Hematopoietic multipotent progenitor cell treated with erythropoietin and hydrocortisone succinate and interleukin-3 and kit ligand, for 4 days (in vitro differentiated cells): ENCODE data around the gene HSP90AB1.
A peak's percentile ranks its signal among the peaks of the same experiment; 100 is the strongest.

ENCODE experiments used
- DNase-seq: peaks from one replicate; pipeline ENCODE4 v3.0.0-alpha.2; 2015

HSP90AB1 gene

GRCh38 chr6:44246663-44247337, at the start of gene HSP90AB1:
TSS of gene HSP90AB1 (plus strand) at chr6:44247101. CDS start at chr6:44248630, 1,529 bp downstream.
- DNase-seq = peak; percentile 99

DNA sequence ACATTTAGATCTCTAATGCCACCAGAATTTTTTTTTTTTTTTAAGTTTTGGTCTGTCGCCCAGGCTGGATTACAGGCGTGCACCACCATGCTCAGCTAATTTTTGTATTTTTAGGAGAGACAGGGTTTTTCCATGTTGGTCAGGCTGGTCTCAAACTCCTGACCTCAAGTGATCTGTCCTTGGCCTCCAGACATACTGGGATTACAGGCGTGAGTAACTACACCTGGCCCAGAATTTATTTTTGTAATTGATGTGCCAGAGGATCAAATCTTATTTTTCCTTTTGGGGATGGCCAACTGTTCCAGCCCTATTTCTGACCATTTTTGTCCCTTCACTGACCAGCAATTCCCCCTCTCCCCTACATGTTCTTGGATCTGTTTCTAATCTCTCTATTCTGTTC, 48.2 kb upstream of the HSP90AB1 start:
- no peak for DNase-seq

DNA sequence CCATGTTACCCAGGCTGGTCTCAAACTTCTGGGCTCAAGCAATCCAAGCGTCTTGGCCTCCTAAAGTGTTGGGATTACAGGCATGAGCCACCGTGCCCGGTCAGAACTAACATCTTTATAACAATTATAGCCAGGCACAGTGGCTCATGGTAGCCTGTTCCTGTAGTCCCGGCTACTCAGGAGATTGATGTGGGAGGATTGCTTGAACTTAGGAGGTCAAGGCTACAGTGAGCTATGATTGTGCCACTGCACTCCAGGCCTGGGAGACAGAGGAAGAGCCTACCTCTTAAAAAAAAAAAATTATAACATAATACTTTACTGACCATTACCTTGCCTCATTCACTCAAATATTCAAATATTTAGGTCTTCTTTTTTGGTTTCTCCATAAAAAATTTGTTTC, 47.0 kb upstream of the HSP90AB1 start:
- no peak for DNase-seq

DNA sequence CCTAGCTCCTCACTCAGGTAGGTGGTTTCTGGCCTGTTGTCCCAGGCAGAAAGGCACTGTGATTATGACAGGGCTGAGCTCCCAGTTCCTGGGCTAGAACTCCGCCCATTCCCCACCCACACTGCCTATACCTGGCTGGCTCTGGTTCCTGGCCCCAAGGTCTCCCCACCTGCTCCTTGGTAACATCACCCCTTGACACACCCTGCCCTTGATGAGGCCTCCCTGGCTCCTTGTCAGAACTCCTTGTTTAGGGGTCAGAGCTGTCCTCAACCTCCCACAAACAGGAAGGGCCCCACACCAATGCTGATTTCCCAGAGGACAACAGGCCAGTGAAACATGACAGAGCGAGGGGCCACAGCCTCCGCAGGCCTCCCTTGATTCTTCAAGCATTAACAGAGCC, 45.7 kb upstream of the HSP90AB1 start:
- no peak for DNase-seq

GRCh38 chr6:44201638-44202303, 45.1 kb upstream of the HSP90AB1 start:
- no peak for DNase-seq

DNA sequence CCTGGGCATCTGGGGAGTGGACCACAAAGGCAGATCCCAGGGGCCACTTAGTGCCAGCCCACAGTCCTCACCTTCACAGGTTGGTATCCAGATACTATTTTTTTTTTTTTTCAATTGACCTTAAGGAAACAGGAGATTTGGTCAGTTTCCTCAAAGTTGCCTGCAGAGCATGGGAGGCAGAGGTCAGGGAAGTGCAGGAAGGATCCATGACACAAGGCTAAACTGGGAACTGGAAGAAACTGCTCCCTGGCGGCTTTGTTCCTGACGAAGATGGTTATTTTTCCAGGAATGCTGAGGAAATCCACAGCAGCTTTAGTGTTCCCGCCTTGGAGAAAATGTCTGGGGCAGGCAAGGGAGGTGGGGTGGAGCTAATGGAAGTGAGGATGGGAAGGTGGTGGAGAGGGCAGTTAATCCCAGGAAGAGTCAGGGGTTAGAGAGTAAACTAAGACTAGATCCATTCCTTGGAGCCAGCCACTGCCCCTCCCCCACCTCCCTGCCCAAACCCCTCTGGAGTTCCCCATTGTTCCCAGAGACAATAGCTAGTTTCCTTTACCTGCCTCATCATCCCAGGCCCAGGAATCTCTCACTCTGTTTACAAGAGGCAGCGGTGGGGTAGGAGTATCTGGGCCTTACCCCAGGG, 44.4 kb upstream of the HSP90AB1 start:
- no peak for DNase-seq

DNA sequence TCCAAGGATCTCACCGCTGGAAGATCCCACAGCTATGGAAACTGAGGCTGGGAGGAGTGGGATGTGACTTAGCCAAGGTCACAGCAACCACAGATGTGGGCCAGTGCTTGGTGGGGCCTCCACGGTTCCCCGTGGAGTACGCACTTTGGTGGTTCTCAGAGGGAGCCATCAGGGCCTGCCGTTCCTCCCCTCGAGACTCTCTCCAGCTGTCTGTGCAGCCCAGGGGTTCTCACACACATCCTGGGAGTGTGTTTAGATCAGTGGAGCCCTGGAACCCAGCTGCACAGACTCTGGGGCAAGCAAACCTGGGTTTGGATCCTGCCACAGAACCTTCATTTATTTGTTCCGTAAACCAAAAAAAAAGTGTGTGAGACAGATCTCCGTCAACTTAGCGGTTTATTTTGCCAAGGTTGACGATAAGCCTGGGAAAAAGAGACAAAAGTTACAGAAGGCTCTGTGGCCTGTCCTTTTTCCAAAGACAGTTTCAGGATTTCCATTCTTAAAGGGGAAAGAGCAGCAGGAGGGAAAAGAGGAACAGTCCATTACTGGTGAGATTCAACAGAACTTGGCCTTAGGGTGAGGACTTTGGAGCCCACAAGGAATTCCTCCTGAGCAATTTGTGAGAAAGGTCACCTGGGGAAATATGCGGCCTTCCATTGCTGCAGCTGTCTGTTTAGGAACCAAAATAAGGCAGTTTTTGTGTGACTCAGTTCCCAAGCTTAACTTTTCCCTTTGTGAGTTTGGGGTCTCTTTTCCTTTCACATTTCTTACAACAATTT, 43.7 kb upstream of the HSP90AB1 start:
- DNase-seq = no peak

GRCh38 chr6:44203955-44204354, 42.9 kb upstream of the HSP90AB1 start:
- DNase-seq = no peak

- no peak for DNase-seq
Measured at GRCh38 chr6:44207966-44208365, 38.9 kb upstream of the HSP90AB1 start.

- peak; percentile 33 for DNase-seq
Measured at GRCh38 chr6:44211284-44211683, 35.6 kb upstream of the HSP90AB1 start.

DNA sequence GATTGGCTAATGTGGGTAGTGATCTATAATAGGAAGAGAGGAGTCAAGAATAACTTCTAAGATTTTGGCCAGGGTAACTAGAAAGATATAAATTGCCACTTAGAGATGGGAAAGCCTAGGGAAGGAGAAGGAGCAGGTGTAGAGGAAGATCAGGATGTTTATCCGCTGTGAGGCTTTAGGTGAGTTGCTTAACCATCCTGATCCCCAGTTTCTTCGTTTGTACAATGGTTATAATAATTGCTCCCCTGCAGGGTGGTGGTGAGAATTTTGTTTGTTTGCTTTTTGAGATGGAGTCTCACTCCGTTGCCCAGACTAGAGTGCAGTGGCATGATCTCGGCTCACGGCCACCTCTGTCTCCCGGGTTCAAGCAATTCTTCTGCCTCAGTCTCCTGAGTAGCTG, 32.6 kb upstream of the HSP90AB1 start:
- DNase-seq = no peak

DNA sequence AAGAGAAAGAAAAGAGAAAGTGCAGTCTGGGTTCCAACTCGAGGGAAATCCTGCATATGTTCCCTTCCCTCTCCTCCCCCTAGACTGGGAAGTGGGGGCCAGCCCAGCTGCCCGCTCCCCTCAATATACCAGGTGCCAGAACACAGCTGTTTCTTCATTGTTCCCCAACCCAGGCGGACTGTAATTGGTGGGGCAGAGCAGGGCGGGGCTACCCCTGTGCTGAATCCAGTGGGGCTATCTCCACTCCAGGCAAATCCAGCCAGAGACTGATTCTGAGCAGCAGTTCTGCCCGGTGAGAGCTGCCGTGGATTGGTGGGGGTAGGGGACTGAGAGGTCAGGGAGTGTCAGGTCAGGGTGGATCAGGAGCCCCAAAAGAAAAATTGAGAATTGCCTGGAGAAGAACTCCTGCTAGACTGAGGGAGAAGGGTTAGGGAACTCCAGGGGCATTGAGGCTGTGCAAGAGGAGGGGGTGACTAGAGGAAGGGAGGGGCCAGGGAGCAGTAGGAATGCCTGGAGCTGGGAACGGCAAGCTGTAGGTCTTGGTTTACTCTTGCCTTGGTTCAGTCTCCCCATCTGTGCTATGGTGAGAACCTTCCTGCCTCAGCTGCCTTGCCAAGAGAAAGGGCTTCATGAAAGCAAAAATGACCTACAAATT, 30.1 kb upstream of the HSP90AB1 start, which contains the start of gene MYMX:
Gene MYMX (plus strand): TSS at position 250 of the 655 bp plus-strand sequence. CDS start 546 bp downstream, outside the sequence.
- DNase-seq = no peak

GRCh38 chr6:44217332-44218143, 29.4 kb upstream of the HSP90AB1 start:
- DNase-seq = no peak

DNA sequence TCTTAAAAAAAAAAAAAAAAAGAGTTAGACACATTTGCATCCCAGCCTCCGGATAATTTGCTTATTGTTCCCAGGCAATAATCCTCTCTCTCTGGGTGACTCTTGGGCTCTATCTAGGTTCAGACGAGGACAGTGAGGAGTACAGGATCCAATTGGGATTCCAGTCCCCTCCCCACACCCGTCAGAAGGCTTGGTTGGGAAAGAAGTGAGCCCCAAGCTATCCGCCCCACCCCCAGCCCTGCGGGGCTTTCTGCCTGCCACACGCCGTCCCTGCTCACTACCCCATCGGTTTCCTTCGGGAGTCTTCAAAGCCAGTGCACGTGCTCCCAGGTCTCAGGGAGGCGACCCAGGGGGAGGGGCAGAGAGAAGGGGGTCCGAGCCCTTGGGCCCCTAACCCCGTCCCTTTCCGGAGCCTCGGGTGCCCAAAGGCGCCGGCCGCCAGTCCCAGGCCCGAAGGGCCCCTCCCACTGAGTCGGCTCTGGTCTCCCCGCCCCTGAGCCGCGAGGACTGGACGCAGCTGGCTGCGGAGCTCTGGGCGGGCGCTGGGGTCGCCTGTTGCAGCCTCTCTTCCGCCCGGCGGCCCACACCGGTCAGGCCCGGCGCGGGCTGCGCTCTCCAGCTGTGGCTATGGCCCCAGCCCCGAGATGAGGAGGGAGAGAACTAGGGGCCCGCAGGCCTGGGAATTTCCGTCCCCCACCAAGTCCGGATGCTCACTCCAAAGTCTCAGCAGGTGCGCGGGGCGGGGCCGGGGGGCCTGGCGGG, 27.7 kb upstream of the HSP90AB1 start:
- DNase-seq = peak; percentile 87

GRCh38 chr6:44219815-44220784, 26.8 kb upstream of the HSP90AB1 start:
- no peak for DNase-seq

- no peak for DNase-seq
Measured at GRCh38 chr6:44220913-44221290, 26.0 kb upstream of the HSP90AB1 start.

GRCh38 chr6:44221291-44221960, 25.5 kb upstream of the HSP90AB1 start:
- DNase-seq = peak; percentile 96

DNA sequence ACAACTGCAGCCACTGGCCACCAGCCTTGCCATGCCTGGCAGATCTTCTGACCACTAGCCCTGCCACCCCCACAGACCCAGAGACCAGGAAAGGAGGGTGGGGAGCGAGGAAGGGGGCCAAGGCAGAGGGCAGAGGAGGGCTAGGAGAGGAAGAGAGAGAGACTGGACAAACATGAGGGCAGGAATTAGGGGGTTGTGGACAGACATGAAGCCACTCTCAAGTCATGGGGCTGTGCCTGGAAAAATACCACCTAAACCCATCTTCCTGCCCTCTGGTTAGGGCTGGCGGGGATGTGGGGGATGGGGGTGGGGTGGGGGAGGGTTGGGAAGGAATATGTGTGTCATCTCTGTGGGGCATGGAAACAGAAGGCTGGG, 25.0 kb upstream of the HSP90AB1 start:
- no peak for DNase-seq
